Measurements from ENCODE around the gene SRL.
"Not testable (repeated sequence)": the region's sequence is repeated elsewhere in the genome, so short reads cannot be mapped to it uniquely, and the experiment has no call there.

Gene SRL

DNA sequence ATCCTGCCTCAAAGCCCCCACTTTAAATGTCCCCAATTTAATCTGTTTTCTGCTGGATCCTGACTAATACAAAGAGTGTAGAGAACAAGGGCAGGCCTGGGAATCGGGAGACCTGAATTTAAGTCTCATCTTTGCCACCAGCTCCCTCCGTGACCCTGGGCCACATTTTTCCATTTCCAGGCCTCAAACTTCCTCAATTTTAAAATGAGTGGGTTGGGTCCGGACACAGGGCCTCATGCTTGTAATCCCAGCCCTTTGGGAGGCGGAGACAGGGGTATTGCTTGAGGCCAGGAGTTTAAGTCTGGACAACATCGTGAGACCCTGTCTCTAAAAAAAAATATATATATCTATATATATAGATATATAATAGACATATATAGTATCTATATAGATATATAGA lies 61.4 kb downstream of the SRL start:
- H3K27me3 Mint-ChIP-seq: no peaks in the 10 kb centered on the region
- no peaks in the 10 kb centered on the region for H3K36me3 Mint-ChIP-seq
- H3K4me1 Mint-ChIP-seq (ENCODE audit: low read depth): peaks cover 4% of the 10 kb centered on the region
- no peak overlapping the region for H3K27ac Mint-ChIP-seq
- H3K9me3 Mint-ChIP-seq (ENCODE audit: low read depth): no peaks in the 10 kb centered on the region
- H3K4me3 Mint-ChIP-seq: no peak overlapping the region

DNA sequence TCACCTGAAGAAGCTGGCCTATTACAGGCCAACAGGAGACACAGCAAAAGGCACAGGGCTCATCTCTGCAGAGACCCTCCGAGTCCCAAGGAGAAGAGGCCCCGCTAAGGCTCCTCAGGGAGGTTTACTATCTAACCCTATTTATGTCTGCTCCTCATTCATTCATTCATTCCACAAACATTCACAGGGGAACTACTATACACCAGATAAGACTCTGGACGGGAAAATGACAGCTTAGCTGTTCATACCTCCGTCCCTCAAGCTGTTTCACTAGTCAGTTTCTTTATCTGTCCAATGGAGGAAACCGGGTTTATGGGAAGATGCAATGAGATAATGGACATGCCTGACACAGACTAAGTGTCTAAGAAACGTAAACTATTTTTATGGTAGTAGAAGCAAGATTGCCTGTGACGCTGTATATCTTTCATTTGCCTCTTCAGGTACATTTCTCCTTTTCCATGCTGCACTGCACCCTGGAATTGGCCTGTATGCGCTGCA lies 62.1 kb downstream of the SRL start:
- Mint-ChIP-seq H3K27ac (no peak overlapping the region), H3K27me3 (no peaks in the 10 kb centered on the region), H3K4me3 (no peak overlapping the region), H3K9me3 (ENCODE audit: low read depth) (no peaks in the 10 kb centered on the region), H3K4me1 (ENCODE audit: low read depth) (peaks cover 3% of the 10 kb centered on the region), H3K36me3 (no peaks in the 10 kb centered on the region)

DNA sequence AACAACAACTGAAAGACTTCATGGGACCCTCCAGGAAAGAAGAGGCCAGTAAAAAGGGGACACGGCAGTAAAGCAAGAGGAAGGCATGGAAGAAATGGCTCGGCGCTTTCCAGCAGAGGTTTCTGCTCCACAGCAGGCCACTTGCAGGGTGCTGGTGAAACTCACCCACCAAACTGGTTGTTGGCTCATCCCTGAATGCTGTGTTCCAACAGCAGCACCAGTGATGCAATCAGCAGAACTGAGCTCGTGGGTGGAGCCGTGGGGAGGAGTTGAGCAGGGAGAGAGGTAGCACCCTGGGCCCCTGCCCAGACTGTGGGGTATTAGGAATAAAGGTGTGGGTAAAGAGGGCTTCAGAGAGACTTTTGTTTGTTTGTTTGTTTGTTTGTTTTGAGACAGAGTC lies 62.9 kb downstream of the SRL start:
- Mint-ChIP-seq H3K4me3 (no peak overlapping the region), H3K27ac (no peak overlapping the region), H3K4me1 (ENCODE audit: low read depth) (no peaks in the 10 kb centered on the region), H3K9me3 (ENCODE audit: low read depth) (no peaks in the 10 kb centered on the region), H3K27me3 (no peaks in the 10 kb centered on the region), H3K36me3 (no peaks in the 10 kb centered on the region)

DNA sequence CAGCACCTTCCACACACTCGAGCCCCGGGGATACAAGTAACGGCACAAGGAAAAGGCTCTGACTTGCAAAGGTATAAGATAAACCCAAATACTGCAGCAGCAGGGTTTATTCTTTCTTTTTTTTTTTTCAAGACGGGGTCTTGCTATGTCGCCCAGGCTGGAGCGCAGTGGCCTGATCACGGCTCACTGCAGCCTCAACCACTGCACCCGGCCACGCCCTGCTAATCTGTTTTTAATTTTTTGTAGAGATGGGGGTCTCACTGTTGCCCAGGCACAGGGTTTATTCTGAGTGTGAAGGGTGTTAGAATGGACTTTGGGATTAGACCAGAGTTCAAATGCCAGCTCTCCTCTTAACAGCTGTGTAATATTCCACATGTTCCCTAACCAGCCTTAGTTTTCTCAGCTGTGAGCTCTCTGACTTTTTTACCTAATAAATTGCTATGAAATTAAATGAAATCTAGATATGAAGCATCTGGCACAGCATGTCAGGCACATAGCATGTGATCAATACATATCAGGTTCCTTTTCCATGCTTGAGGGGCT lies 63.3 kb downstream of the SRL start:
- no peak overlapping the region for H3K4me3 Mint-ChIP-seq
- H3K4me1 Mint-ChIP-seq (ENCODE audit: low read depth): no peaks in the 10 kb centered on the region
- no peak overlapping the region for H3K27ac Mint-ChIP-seq
- no peaks in the 10 kb centered on the region for H3K9me3 Mint-ChIP-seq (ENCODE audit: low read depth)
- no peaks in the 10 kb centered on the region for H3K36me3 Mint-ChIP-seq
- no peaks in the 10 kb centered on the region for H3K27me3 Mint-ChIP-seq

- Mint-ChIP-seq H3K9me3 (ENCODE audit: low read depth) (no peaks in the 10 kb centered on the region), H3K36me3 (no peaks in the 10 kb centered on the region), H3K27ac (no peak overlapping the region), H3K4me3 (no peak overlapping the region), H3K27me3 (no peaks in the 10 kb centered on the region), H3K4me1 (ENCODE audit: low read depth) (no peaks in the 10 kb centered on the region)
These were observed 64.9 kb downstream of the SRL start for GRCh38 chr16:4176906-4177417.

GRCh38 chr16:4175849-4176248 lies 66.0 kb downstream of the SRL start:
- no peak overlapping the region for H3K4me3 Mint-ChIP-seq
- H3K9me3 Mint-ChIP-seq (ENCODE audit: low read depth): no peaks in the 10 kb centered on the region
- no peaks in the 10 kb centered on the region for H3K27me3 Mint-ChIP-seq
- no peaks in the 10 kb centered on the region for H3K36me3 Mint-ChIP-seq
- H3K4me1 Mint-ChIP-seq (ENCODE audit: low read depth): no peaks in the 10 kb centered on the region
- H3K27ac Mint-ChIP-seq: no peak overlapping the region

GRCh38 chr16:4172070-4172469 lies 69.8 kb downstream of the SRL start:
- H3K4me1 Mint-ChIP-seq (ENCODE audit: low read depth): no peaks in the 10 kb centered on the region
- H3K4me3 Mint-ChIP-seq: no peak overlapping the region
- no peak overlapping the region for H3K27ac Mint-ChIP-seq
- no peaks in the 10 kb centered on the region for H3K9me3 Mint-ChIP-seq (ENCODE audit: low read depth)
- H3K27me3 Mint-ChIP-seq: no peaks in the 10 kb centered on the region
- H3K36me3 Mint-ChIP-seq: no peaks in the 10 kb centered on the region

DNA sequence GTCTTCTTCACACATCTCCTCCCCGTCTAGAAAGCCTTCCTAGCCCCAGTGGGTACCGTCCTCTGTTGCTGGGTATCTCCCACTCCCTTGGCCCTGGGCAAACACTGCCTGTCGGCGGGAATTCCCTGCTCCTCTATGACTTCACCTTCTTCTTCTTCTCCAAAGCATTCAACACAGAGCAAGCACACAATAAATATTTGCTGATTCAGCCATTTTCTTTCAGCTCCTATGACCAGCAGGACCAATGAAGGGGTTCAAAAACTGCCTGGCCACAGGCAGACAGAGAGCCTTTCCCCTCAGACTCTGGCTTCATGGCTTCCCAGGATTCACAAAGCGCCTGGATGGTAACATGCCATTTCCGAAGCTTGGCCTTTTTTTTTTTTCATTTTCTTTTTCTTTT lies 72.5 kb downstream of the SRL start:
- no peaks in the 10 kb centered on the region for H3K4me1 Mint-ChIP-seq (ENCODE audit: low read depth)
- H3K27me3 Mint-ChIP-seq: no peaks in the 10 kb centered on the region
- H3K9me3 Mint-ChIP-seq (ENCODE audit: low read depth): no peaks in the 10 kb centered on the region
- H3K36me3 Mint-ChIP-seq: no peaks in the 10 kb centered on the region
- no peak overlapping the region for H3K4me3 Mint-ChIP-seq
- no peak overlapping the region for H3K27ac Mint-ChIP-seq

- H3K4me1 Mint-ChIP-seq (ENCODE audit: low read depth): no peaks in the 10 kb centered on the region
- no peak overlapping the region for H3K27ac Mint-ChIP-seq
- no peaks in the 10 kb centered on the region for H3K36me3 Mint-ChIP-seq
- H3K4me3 Mint-ChIP-seq: no peak overlapping the region
- no peaks in the 10 kb centered on the region for H3K9me3 Mint-ChIP-seq (ENCODE audit: low read depth)
- H3K27me3 Mint-ChIP-seq: no peaks in the 10 kb centered on the region
These were observed 75.1 kb downstream of the SRL start for GRCh38 chr16:4166821-4167220.

DNA sequence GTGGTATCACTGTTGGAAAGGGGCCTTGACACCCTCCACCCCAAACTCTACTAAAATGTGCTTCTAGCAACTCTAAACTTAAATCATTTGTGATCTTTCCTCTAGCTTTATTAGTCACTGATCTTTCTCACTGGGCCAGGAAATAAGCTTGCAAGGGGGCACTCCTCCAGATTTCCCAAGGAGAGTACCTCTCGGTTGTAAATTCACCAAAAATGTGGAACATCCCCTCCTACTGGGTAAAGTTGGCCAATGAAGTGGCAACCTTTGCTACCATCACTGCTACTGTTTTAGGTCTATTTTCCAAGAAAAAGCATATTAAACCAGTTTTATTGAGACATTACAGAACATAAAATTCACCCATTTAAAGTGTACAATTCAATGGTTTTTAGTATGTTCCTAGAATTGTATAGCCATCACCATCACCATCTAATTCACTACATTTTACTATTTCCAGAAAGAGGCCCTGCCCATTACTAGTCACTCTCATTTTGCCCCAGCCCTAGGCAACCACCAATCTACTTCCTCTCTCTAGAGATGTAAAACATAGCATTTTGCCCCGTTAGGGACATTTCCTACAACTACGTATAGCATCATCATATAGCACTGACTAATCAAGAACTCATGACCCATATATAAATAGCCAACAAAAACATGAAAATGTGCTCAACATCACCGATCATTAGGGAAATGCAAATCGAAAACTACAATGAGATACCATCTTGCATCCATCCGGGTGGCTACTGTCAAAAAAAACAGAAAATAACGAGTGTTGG lies 81.0 kb downstream of the SRL start:
- H3K4me1 Mint-ChIP-seq (ENCODE audit: low read depth): no peaks in the 10 kb centered on the region
- H3K4me3 Mint-ChIP-seq: no peak overlapping the region
- H3K9me3 Mint-ChIP-seq (ENCODE audit: low read depth): no peaks in the 10 kb centered on the region
- no peaks in the 10 kb centered on the region for H3K36me3 Mint-ChIP-seq
- no peaks in the 10 kb centered on the region for H3K27me3 Mint-ChIP-seq
- H3K27ac Mint-ChIP-seq: no peak overlapping the region

DNA sequence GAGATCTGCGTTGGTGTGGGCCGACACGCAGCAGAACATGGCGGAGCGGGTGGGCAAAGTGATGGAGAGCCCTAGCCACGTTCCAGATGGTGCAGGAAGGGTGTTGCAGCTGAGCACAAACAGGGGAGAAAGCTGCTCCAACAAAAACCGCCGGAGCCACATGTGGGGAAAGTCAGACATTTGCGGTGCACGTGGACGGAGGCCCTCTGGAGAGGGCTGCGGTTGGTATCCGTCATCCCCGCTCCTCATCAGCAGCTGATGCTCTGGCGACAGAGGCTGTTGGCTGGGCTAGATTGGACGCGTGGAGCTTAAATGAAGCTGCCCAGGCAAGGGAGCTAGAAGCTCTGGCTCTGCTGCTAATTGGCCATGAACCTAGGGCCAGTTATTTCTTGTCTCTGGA lies 82.2 kb downstream of the SRL start:
- no peaks in the 10 kb centered on the region for H3K4me1 Mint-ChIP-seq (ENCODE audit: low read depth)
- H3K4me3 Mint-ChIP-seq: no peak overlapping the region
- H3K9me3 Mint-ChIP-seq (ENCODE audit: low read depth): no peaks in the 10 kb centered on the region
- H3K36me3 Mint-ChIP-seq: no peaks in the 10 kb centered on the region
- no peaks in the 10 kb centered on the region for H3K27me3 Mint-ChIP-seq
- no peak overlapping the region for H3K27ac Mint-ChIP-seq

GRCh38 chr16:4158143-4159093 lies 83.5 kb downstream of the SRL start:
- Mint-ChIP-seq H3K36me3 (no peaks in the 10 kb centered on the region), H3K4me1 (ENCODE audit: low read depth) (no peaks in the 10 kb centered on the region), H3K27ac (no peak overlapping the region), H3K4me3 (no peak overlapping the region), H3K9me3 (ENCODE audit: low read depth) (no peaks in the 10 kb centered on the region), H3K27me3 (no peaks in the 10 kb centered on the region)

DNA sequence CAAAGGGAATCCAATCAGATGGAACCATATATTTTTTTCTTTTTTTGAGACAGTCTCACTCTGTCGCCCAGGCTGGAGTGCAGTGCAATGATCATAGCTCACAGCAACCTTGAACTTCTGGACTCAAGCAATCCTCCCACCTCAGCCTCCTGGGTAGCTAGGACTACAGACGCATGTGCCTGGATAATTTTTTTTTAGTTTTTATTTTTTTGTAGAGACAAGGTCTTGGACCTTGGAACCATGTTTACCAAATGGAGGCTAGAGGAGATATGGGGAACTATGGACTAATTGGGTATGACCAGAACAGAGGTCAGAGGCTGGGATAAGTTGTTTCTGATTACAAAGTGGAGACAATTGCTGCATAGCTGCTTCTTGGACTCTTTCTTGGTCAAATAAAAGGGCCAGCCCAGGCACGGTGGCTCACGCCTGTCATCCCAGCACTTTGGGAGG lies 84.5 kb downstream of the SRL start:
- Mint-ChIP-seq H3K27ac (no peak overlapping the region), H3K4me3 (no peak overlapping the region), H3K36me3 (no peaks in the 10 kb centered on the region), H3K4me1 (ENCODE audit: low read depth) (no peaks in the 10 kb centered on the region), H3K27me3 (no peaks in the 10 kb centered on the region), H3K9me3 (ENCODE audit: low read depth) (no peaks in the 10 kb centered on the region)

DNA sequence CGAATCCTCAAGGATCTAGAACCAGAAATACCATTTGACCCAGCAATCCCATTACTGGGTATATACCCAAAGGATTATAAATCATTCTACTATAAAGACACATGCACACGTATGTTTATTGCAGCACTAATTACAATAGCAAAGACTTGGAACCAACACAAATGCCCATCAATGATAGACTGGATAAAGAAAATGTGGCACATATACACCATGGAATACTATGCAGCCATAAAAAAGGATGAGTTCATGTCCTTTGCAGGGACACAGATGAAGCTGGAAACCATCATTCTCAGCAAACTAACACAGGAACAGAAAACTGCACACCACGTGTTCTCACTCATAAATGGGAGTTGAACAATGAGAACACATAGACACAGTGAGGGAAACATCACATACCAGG lies 85.4 kb downstream of the SRL start:
- not testable (repeated sequence) for H3K9me3 Mint-ChIP-seq (ENCODE audit: low read depth); H3K27me3 Mint-ChIP-seq; H3K4me3 Mint-ChIP-seq; H3K4me1 Mint-ChIP-seq (ENCODE audit: low read depth); H3K36me3 Mint-ChIP-seq
- H3K27ac Mint-ChIP-seq: peak overlapping the region; percentile 24

DNA sequence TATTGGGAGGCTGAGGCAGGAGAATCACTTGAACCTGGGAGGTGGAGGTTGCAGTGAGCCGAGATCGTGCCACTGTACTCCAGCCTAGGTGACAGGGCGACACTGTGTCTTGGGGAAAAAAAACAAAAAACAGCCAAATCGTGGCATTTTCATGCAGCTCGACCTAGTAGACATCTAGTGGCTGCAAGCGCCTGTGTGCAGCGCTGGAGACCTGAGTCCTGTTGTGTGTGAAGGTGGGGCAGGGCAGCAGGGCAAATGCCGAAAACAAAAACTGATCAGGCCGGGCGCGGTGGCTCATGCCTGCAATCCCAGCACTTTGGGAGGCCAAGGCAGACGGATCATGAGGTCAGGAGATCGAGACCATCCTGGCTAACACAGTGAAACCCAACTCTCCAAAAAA lies 88.5 kb downstream of the SRL start:
- H3K4me1 Mint-ChIP-seq (ENCODE audit: low read depth); H3K36me3 Mint-ChIP-seq; H3K27ac Mint-ChIP-seq; H3K27me3 Mint-ChIP-seq; H3K9me3 Mint-ChIP-seq (ENCODE audit: low read depth); H3K4me3 Mint-ChIP-seq: not testable (repeated sequence)
